G401 (cell line): ENCODE results near the gene CCDC182. TPM values are rescaled to one million over a fixed set of nuclear protein-coding genes. Genes with fewer than 3 reads are reported as not detected.

Source experiments
- DNase-seq: peaks from one replicate; pipeline ENCODE4 v3.0.0-alpha.2; 2015; ENCODE audit warnings: low spot score
- in situ Hi-C: cut with HindIII; loops from 2 replicates; pipeline ENCODE4 v1.10.0; 2016; ENCODE audit warnings: low sequenced_read_pairs, mixed read lengths
- total RNA-seq: library from RNA; depleted of rRNA; stranded (reverse); fragments of >200 nt; shearing (Covaris generic); gene quantifications from 2 replicates; pipeline ENCODE4 v1.2.3, GENCODE V29; 2014

The CCDC182 gene
- total RNA-seq, 1 experiment from 2014 or later: not detected

GRCh38 chr17:57761887-57762286, 16.8 kb upstream of the CCDC182 start:
- in situ Hi-C loops: loop anchor here (10.0 kb wide), 2 partner anchors 617 to 623 kb away; no protein-coding TSS in a partner anchor

GRCh38 chr17:57760046-57760445, 14.9 kb upstream of the CCDC182 start:
- in situ Hi-C loops: loop anchor here (10.0 kb wide), 2 partner anchors 615 to 625 kb away; no protein-coding TSS in a partner anchor

More at GRCh38 chr17:57761887-57762286, 16.8 kb upstream of the CCDC182 start:
- no peak for DNase-seq

GRCh38 chr17:57758654-57759053, 13.6 kb upstream of the CCDC182 start:
- in situ Hi-C loops: no loop called here
- no peak for DNase-seq

More at GRCh38 chr17:57760046-57760445, 14.9 kb upstream of the CCDC182 start:
- no peak for DNase-seq

- in situ Hi-C loops: no loop called here
- no peak for DNase-seq
Observed at GRCh38 chr17:57757735-57758134, 12.6 kb upstream of the CCDC182 start.

GRCh38 chr17:57756951-57757350, 11.9 kb upstream of the CCDC182 start:
- in situ Hi-C loops: no loop called here
- DNase-seq: no peak

- DNase-seq: no peak
- in situ Hi-C loops: no loop called here
Observed at GRCh38 chr17:57755480-57756070, 10.5 kb upstream of the CCDC182 start.

GRCh38 chr17:57752031-57752905, 7.2 kb upstream of the CCDC182 start:
- in situ Hi-C loops: no loop called here
- DNase-seq: no peak

GRCh38 chr17:57751348-57751971, 6.4 kb upstream of the CCDC182 start:
- DNase-seq: no peak
- in situ Hi-C loops: no loop called here

GRCh38 chr17:57750895-57751294, 5.8 kb upstream of the CCDC182 start:
- in situ Hi-C loops: no loop called here

GRCh38 chr17:57750109-57750871, 5.2 kb upstream of the CCDC182 start:
- DNase-seq: no peak
- in situ Hi-C loops: no loop called here

More at GRCh38 chr17:57750895-57751294, 5.8 kb upstream of the CCDC182 start:
- peak; percentile 20 for DNase-seq

GRCh38 chr17:57749701-57750100, 4.6 kb upstream of the CCDC182 start:
- no peak for DNase-seq
- in situ Hi-C loops: no loop called here

- DNase-seq: peak; percentile 86
- in situ Hi-C loops: no loop called here
Observed at GRCh38 chr17:57747221-57748017, 2.3 kb upstream of the CCDC182 start.

GRCh38 chr17:57746221-57746620, 1.1 kb upstream of the CCDC182 start:
- DNase-seq: no peak
- in situ Hi-C loops: no loop called here

GRCh38 chr17:57744195-57745170, 616 bp downstream of the CCDC182 start:
- DNase-seq: no peak
- in situ Hi-C loops: no loop called here

GRCh38 chr17:57740235-57740528, 4.9 kb downstream of the CCDC182 start:
- in situ Hi-C loops: no loop called here
- DNase-seq: no peak

- DNase-seq: peak; percentile 60
- in situ Hi-C loops: no loop called here
Observed at GRCh38 chr17:57739402-57740234, 5.5 kb downstream of the CCDC182 start.

GRCh38 chr17:57737450-57737849, 7.6 kb downstream of the CCDC182 start:
- in situ Hi-C loops: no loop called here
- no peak for DNase-seq
